Activated CD8-positive, alpha-beta memory T cell treated with anti-CD3 and anti-CD28 coated beads for 48 hours (primary cell): ENCODE data around the gene NEK2.
A peak's percentile ranks its signal among the peaks of the same experiment; 100 is the strongest.
"Not testable (repeated sequence)": the region's sequence is repeated elsewhere in the genome, so short reads cannot be mapped to it uniquely, and the experiment has no call there.

Experiments used
- DNase-seq, 3 experiments: peaks; one replicate each; pipeline ENCODE4 v3.0.0-alpha.2; 2020; ENCODE audit warnings: low read depth in 2 of 3, low spot score in 2 of 3

The NEK2 gene

DNA sequence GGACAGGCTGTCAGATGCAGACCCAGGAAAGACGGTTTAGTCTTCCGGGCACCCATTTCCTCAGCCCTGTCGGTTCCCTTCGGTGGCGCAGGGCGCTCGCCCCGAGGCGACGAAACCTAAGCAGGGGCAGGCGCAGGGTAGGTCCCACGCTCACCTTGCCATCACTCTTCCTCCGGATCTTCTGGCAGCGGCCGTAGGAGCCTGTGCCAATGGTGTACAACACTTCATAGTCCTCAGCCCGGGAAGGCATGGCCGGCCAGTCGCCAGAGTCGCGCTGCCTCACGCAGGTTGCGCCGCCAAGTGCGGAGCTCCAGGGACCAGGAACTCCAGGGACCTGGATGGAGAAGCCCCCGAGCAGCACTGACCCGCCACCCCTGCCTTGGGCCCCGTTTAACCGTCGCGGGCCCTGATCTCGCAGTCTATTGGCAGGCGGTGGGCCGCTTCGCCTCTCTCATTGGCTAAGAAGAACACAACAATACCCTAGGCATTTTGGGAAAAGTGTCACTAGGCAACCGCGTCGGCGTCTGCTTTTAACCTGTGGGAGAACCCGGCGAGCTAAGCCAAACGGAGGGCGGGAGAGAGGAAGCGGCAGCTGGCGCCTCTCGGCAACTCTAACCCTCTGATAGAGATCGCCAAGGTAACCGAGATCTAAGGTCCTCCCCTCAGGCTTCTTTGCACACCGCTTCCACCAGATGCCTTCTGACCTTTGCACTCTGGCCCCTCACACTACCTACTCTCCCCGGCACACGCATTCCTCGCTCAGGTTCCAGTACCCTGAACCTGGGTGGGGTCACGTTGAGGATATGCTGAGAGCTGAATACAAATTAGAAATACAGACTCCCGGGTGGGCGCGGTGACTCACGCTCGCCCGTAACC lies at the start of gene NEK2:
NEK2 (minus strand) TSS at position 392 of the 876 bp plus-strand sequence; CDS start at position 250, 142 bp downstream.
- DNase-seq: peak; percentile 54 to 65 (median 61)

DNA sequence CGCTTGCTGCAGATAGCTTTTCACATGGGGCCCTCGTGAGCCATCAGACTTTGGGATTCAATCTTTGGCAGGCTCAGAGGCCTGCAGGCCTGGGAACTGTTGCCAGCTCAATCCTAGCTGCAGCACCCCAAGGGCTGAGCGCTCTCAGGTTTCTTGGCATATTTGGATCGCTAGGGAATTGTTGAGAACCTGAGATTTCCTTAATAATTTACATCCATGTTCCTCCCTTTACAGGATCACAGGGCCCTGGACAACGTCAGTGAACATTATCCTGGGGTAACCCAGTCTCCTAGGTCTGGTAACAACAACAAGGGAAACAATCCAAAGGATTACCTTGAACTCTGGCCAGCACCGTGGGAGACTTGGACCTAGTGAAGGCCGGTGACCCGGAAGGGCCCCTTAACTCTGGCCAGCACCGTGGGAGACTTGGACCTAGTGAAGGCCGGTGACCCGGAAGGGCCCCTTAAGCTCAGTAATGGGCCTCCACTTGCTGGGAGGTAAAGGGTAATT lies 49.3 kb upstream of the NEK2 start:
- no peak for DNase-seq

DNA sequence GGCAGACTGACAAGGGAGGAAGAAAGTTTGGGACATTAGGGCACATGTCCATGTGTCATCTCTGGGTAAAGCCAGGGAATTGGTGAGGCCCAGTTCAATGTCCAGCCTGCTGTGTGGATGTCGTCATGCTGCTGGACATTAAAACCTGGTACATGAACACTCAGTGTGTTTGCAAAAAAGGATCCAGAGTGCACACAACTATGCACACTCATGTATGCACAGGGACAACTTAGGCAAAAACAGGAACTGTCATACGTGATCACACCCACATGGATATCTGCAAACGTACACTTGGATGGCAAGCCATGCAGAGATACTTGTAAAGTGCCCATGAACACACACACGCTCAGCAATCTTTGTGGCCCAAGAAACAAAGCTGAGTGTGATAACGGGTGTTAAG lies 47.9 kb upstream of the NEK2 start:
- DNase-seq: no peak

DNA sequence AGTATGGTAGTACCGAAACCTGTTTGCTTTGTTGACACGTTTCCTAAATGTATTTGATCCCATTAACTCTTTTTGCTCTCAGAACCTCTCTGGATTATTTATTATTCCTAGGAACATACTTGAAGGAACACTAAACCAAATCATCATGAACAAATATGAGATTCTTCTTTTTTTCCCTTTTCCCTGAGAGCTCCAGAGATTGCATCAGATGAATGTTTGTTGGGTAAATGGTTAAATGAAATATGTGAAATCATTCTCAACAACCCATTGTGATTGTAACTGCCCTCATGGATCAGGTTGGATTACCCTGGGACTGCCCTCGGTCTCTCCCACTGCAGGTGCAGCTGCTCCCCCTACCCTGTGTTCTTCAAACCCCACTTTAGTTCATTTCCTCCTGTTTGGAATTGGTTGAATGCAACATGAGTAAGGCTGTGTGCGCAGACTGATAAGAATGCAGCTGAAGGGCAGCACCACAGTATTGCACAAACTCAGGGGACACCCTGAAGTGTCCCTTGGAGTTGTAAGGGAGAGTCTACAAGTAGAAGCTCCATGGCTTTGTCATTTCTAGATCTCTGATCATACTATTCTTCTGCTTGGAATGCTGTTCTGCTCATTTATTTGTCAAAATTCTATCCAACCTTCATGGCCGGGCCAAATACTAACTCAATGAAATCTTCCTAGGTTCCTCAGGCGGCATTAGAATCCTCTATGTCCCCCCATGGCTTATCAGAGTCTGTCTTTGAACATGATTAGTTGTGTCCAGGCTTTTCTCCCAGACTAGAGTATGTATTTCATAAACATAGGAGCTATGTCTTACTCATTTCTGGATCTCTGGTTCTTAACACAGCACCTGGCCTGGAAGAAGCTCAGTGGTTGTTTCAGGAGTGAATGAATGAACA lies 47.1 kb upstream of the NEK2 start:
- DNase-seq: no peak

DNA sequence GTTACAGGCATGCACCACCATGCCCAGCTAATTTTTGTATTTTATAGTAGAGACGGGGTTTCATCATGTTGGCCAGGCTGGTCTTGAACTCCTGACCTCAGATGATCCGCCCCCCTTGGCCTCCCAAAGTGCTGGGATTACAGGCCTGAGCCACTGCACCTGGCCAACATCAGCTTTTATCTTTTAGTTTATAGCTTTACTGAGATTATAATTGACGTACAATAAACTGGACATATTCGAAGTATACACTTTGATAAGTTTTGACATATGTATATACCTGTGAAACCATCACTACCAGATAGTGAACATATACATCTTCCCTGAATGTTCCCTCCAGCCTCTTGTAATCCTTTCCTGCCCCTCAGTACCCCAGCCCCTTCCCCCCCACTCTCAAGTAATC lies 41.1 kb upstream of the NEK2 start:
- not testable (repeated sequence) for DNase-seq

DNA sequence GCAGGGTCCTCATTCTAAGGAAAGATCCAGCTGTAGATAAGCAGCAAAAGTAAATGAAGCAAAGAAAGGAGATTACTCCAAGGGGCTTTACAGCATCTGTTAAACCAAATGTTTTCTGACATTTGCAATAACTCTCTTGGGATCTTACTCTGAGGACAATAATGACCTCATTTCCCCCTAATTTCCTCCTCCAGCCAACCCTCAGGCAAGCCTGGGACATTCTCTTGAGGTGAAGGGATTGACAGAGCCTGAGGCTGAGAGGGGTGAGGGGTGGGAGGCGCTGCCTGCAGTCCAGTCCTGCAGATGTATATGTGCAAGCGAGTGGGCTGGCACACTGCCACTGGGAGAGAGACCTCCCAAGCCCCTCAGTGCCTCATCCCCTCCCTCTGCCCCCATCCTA lies 40.5 kb upstream of the NEK2 start:
- no peak for DNase-seq

DNA sequence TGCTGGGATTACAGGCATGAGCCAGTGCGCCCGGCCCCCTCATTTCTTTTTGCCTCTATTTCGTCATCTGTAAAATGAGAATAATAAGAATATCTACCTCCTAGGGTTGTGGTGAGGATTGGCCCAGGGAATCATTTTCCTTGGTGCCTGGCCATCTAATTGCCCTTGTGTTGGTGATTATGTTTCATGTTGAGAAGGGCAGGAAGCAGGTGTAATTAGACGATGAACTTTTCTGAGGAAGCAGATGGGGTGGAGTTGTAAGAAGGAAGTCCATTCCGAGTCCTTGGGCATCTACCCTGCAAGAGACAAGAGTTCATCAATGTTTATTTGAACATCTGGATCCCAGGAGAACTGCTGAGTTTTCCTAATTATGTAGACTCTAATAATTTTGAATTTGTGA lies 38.7 kb upstream of the NEK2 start:
- no peak for DNase-seq

DNA sequence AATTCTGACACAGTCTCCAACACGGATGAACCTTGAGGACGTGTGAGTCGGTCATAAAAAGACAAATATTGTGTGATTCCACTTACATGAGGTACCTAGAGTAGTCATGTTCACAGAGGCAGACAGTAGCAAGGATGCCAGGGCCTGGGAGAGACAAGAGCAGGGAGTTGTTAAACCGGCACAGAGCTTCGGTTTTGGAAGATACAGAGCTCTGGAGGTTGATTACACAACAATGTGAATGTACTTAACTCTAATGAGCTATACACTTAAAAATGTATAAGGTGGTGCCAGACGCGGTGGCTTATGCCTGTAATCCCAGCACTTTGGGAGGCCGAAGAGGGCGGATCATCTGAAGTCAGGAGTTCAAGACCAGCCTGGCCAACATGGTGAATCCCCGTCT lies 37.8 kb upstream of the NEK2 start:
- no peak for DNase-seq

DNA sequence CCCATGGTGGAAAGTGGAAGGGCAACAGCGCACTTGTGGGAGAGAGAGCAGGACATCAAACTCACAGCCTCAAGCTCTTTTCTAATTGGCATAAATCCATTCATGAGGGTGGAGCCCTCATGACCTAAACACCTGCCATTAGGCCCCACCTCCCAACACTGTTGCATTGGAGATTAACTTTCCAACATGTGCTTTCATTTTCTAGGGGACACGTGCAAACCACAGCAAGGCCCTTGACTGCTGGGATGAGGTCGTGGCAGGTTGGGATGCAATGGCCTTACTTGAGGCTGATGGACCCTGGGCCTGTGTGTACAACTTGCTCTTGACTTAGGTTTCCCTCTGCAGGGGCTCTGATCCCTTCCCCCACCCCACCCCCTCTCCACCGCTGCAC lies 35.9 kb upstream of the NEK2 start:
- no peak for DNase-seq

DNA sequence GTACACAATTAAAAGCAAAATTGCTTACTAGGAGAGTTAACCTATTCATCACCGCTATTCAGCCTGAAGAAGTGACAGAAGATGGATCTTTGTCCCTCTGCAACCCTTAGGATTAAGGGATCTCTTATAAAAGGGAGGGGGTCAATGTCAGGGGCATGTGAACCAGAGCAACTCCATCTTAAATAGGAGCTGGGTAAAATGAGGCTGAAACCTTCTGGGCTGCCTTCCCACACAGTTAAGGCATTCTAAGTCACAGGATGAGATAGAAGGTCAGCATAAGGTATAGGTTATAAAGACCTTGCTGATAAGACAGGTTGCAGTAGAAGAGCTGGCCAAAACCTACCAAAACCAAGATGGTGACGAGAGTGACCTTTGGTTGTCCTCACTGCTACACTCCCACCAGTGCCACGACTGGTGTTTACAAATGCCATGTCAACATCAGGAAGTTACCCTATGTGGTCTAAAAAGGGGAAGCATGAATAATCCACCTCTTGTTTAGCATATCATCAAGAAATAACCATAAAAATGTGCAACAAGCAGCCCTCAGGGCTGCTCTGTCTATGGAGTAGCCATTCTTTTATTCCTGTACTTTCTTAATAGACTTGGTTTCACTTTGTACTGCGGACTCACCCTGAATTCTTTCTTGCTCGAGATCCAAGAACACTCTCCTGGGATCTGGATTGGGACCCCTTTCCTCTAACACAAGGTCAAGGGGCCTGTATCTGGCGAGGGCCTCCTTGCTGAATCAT lies 35.3 kb upstream of the NEK2 start:
- no peak for DNase-seq

DNA sequence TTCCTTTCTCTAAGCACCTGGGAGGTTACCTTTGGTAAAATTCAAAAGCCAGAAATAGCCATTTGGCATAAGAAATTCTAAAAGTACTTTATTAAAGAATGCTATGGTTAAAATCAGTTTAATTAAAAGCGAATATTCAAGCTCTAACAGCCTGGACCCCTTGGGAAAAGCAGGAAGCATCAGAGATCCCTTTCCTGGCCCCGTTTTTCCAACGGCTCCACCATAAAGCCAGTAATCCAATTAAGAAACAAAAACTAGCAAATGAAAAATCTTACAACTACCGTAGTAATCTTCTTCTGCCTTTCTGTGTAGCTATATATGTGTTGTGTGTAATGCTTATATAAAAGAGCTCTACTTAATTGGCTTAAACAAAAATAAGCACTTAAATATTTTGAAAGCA lies 33.5 kb upstream of the NEK2 start:
- no peak for DNase-seq

DNA sequence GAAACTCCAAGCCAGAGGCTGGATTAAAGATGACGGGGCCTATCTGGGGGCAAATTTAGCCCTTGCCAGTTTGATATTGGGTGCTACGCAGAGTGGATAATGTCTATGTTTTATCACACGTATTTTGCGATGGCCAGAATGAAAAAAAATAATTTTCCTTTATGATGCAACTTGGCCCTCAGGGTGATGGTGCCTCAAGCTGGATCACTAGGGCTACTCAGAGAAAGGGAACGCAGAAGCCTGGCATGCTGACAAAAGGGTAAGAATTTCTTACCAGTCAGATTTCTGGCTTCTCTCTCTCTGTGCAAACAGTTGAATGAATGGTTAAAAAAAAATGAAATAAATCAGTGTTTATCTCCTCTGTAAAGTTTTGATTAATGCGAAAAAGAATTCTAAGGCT lies 32.6 kb upstream of the NEK2 start:
- no peak for DNase-seq

DNA sequence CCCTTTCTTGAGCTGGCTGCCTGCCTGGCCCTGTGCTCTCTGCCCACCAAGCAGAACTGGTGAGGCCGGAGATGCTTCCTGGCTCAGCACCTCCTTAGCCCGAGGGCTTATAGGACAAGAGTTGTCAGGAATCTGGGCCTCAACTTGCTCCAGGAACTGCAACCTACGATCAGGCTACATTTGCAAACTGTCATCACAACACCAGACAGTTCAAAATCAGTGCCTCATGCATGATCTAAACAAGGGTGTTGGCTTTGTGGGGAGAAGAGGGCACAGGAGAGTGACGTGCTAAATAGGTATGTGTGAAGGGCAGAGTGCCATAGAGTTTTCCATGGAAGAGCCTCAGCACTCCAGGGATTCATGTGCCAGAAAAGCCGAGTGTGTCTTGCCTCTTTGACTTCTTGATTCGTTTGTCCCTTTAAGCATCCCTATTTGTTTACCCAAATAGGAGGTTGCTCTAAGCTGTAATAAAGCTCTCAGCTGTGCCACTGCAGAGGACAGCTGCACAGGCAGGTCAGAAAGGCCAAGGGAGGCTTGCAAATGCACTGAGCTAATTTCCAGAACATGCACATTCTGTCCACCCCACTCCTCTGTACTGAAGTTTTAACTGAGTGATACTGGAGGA lies 30.2 kb upstream of the NEK2 start:
- DNase-seq: no peak

DNA sequence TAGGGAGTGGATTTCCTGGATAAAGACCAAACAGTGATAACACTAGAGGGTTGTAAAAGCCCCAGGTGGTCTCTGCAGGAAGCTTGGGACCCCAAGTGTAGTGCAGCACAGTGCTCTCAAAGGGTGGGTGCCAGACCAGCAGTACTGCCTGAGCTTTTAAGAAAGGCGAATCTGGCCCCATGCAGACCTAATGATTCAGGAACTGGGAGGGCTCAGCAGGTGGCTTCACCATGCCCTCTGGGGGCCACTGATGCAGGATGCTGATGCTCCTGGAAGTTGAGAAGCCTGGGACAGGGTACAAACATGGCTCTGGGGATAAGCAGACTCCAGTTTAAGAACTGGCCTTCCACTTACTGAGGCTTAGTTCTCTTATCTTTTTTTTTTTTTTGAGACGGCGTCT lies 29.1 kb upstream of the NEK2 start:
- DNase-seq: no peak

DNA sequence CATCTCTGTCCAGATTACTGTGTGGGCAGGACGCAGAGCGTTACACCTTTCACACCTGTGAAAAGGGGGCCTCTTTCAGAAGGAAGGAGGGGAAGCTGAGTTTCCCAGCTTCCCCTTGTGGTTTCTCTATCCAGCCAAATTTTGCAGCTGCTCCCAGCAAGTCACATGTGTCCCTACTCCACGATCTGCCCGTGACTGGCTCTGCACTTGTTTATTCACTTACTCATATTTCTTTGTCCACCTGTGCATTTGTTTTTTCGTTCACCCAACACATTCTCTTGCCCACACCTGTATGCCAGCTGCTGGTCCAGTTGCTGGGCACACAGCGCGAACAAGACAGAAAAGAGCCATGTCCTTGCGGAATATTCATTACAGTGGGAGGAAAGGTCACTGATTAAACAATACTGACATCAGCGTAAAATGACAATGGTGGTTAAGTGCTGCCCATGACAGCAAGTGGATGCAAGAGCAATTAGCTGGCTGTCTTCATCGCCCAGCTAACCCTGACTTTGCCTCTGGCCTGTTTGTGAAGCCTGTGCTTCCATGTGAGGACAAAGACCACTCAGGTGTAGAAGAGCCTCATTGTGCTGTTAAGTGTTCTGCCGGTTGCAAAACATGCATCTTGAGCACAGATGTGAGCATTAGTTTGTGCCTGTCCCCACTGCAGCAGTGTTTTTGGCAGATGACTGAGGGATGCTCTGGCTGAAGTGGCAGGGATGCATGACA lies 28.6 kb upstream of the NEK2 start:
- DNase-seq: no peak

DNA sequence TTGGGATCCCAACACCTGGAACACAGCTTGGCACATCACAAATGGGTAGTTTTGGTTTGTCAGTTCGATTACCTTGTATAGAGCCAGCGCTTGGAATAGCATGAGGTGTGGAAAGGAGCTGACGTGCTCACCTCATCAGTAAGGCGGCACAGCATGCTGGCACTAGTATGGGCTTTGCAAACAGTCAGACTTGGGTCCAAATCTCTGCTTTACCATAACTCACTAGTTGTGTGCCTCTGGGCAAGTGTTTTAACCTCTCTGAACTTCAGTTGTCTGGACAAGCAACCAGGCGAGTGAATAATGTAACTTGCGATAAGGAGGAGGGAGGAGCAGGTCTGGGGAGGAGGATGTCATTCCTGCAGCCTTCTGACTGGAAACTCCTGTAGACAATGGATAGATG lies 26.3 kb upstream of the NEK2 start:
- no peak for DNase-seq

DNA sequence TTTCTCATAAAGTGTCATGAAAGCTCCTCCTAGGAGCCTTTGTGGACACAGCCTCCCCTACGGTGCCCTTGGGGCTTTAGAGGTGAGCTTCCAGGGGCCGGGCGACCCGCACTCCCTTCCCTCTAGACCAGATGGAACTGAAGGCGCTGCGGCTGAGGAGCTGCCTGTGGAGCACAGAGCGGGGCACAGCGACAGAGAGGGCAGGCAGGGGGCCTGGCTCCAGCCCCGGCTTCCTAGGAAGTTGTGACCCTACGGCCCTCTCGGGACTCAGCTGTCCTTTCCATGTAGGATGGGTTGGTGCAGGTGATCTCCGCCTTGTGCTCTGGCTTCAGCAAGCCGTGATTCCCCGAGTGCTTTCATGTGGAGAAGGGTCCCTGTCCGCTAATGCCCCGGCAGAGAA lies 23.6 kb upstream of the NEK2 start:
- DNase-seq: no peak

DNA sequence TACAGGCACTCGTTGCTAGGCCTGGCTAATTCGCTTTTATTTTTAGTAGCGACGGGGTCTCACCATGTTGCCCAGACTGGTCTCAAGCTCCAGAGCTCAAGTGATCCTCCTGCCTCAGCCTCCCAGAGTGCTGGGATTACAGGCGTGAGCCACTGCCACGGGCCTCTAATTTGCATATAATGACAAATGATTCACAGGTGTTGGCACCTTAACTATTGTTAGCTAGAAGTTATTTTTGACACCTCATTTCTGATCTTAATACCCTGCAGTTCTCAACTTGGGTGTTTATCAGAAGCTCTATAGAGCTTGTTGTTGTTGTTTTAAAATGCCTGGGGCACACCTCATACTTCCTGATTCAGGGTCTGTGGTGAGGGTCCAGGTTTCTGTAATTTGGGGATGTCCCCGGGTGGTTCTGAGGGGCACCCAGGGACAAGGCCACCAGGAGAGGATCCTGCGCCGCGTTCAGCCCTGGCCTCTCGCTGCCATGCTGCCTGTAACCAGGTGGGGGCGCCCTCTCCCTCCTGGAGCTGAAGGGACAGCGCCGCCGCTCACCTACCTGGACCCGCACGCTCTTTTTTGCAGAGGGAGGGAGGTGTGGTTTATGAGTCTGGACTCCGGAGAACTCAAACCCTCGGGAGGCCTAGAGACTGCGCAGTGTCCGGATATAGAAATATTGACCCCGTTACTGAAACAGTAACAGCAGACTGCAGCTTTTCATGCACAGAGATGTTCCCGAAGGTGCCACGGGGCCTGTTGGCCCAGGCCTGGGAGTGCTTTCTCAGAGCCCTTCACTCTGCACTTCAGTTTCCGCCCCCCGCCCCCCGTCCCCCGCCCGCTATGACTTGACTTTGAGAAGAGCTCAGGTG lies 23.0 kb upstream of the NEK2 start:
- peak; percentile 55 to 87 (median 85) for DNase-seq

DNA sequence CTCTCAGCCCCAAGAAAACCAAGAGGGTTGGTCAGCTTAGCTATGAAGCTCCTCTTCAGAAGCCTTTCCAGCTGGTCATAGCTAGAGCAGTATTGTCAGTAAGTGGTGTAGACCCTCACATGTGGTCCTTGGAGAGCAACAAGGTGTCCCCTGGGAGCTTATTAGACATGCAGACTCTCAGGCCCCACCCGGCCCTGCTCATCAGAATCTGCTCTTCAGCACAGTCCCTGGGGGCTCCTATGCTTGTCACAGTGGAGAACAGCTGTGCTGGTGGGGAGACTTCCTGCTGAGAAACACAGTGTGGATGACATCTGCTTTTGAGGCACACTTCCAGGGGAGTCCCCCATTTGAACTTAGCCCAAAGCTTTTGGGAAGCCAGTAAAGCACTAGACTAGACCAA lies 21.9 kb upstream of the NEK2 start:
- DNase-seq: no peak
